ENCODE results near the gene CUBN. TPM values are rescaled to one million over a fixed set of nuclear protein-coding genes. Genes with fewer than 3 reads are reported as not detected.

Gene CUBN
- total RNA-seq, 1 donor from 2014 or later, result 1.0 TPM

- no peaks in the 10 kb centered on the region for H3K27me3 Mint-ChIP-seq
- peaks cover 10% of the 10 kb centered on the region for H3K4me1 Mint-ChIP-seq (ENCODE audit: unreplicated experiment)
- DNase-seq (ENCODE audit: extremely low spot score, unreplicated experiment), result no peak
- no peaks in the 10 kb centered on the region for H3K36me3 Mint-ChIP-seq
- no peak overlapping the region for H3K27ac Mint-ChIP-seq
- TF ChIP-seq CTCF (conservative IDR thresholded peaks at IDR 0.05), result no peak
- H3K9me3 Mint-ChIP-seq, result no peaks in the 10 kb centered on the region
- H3K4me3 Mint-ChIP-seq, result no peak overlapping the region
These were observed 184.6 kb downstream of the CUBN start for GRCh38 chr10:16944986-16945385.

DNA sequence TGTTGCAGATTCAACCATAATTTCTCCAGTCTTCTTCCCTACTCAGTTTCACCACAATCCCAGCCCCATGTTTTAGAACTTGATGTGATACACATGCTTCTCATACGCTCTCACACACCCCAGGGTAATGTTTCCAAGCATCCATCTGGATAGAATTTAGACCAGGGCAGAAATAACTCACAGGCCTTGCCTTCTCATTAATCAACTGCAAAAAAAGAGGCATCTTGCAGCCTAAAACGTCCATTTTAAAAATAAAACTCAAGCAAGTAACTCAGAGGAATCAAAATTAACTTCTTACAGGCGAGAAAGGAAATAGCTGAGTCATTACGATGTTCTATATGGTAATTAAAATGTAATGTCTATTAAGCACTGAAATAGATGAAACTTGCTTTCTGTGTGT, 185.2 kb downstream of the CUBN start:
- Mint-ChIP-seq H3K36me3 (no peaks in the 10 kb centered on the region), H3K27ac (peak overlapping the region; percentile 1), H3K4me1 (ENCODE audit: unreplicated experiment) (peaks cover 10% of the 10 kb centered on the region), H3K4me3 (peak overlapping the region; percentile 11), H3K9me3 (no peaks in the 10 kb centered on the region), H3K27me3 (no peaks in the 10 kb centered on the region)
- DNase-seq (ENCODE audit: extremely low spot score, unreplicated experiment), result no peak
- TF ChIP-seq CTCF (conservative IDR thresholded peaks at IDR 0.05), result no peak

DNA sequence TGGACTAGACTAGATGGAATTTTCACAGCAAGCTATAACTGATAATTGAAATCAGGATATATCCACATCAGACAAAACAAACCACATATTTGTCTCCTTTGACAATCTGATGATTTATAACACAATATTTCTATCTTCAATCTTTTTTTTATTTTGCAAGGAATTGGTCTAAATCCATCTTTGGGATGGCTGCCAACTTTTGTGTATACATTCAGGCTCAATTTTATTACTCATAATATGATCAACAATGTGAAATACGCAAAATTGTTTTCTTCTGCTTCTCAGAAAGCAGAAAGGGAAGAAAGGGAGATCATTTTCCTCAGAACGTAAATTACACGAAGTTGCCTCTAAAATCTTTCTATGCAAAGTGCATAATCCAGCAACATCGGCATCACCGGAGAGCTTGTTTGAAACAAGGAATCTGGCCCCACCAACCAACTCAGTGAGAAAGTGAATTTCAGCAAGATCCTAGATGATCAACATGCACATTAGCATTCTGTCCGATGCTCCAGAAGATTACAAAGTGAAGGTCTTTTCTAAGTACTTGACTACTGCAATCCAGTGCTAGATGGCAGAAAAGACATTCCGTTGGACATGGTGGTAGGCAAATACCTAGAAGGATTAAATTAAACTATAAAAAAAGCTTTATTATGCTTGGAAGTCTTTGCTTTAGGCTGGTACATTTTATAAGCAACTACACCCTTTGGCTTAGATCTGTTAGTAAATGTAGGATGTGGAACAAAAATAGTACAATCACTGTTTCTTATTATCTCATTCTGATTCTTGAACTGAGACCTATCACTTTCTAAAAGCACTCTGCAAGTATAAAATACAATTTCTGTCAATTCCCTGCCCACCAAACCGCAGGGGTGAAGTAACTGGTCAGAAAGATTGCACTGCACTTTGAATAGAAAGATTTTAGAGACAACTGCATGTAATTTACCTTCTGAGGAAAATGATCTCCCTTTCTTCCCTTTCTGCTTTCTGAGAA, 186.0 kb downstream of the CUBN start:
- H3K27me3 Mint-ChIP-seq, result no peaks in the 10 kb centered on the region
- no peaks in the 10 kb centered on the region for H3K36me3 Mint-ChIP-seq
- H3K4me1 Mint-ChIP-seq (ENCODE audit: unreplicated experiment), result peaks cover 10% of the 10 kb centered on the region
- peak overlapping the region; percentile 1 for H3K27ac Mint-ChIP-seq
- no peak overlapping the region for H3K4me3 Mint-ChIP-seq
- H3K9me3 Mint-ChIP-seq, result no peaks in the 10 kb centered on the region
- no peak for DNase-seq (ENCODE audit: extremely low spot score, unreplicated experiment)
- no peak for TF ChIP-seq CTCF (conservative IDR thresholded peaks at IDR 0.05)

GRCh38 chr10:16942381-16943078, 187.1 kb downstream of the CUBN start:
- Mint-ChIP-seq H3K27ac (no peak overlapping the region), H3K4me1 (ENCODE audit: unreplicated experiment) (peaks cover 10% of the 10 kb centered on the region), H3K27me3 (no peaks in the 10 kb centered on the region), H3K36me3 (no peaks in the 10 kb centered on the region), H3K4me3 (no peak overlapping the region), H3K9me3 (no peaks in the 10 kb centered on the region)
- no peak for DNase-seq (ENCODE audit: extremely low spot score, unreplicated experiment)
- TF ChIP-seq CTCF (conservative IDR thresholded peaks at IDR 0.05), result no peak

DNA sequence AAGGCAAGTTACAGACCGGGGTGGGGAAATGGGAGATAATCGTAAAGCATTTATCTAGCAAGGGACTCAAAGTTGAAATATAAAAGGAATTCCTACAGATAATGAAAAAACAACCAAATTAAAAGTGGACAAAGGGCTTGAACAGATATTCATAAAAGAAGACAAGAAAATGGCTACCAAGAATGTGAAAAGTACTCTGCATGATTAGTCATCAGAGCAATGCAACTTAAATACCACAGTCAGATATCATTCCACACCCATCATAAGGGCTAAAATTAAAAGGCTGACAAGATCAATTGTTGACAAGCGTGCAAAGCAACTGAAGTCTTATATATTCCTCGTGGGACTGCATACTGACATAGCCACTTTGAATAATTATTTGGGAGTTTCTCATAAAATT, 187.7 kb downstream of the CUBN start:
- no peak for TF ChIP-seq CTCF (conservative IDR thresholded peaks at IDR 0.05)
- Mint-ChIP-seq H3K27me3 (no peaks in the 10 kb centered on the region), H3K27ac (no peak overlapping the region), H3K36me3 (no peaks in the 10 kb centered on the region), H3K4me1 (ENCODE audit: unreplicated experiment) (peaks cover 10% of the 10 kb centered on the region), H3K4me3 (no peak overlapping the region), H3K9me3 (no peaks in the 10 kb centered on the region)
- no peak for DNase-seq (ENCODE audit: extremely low spot score, unreplicated experiment)
